Vagina (tissue), 2 donors: Measurements from ENCODE around the gene TMEM81. TPM values are rescaled to one million over a fixed set of nuclear protein-coding genes. Genes with fewer than 3 reads are reported as not detected.

Experiments used
- DNase-seq, 2 donors: peaks; one replicate each; pipeline ENCODE4 v3.0.0-alpha.2; 2017; ENCODE audit errors: extremely low spot score in 2 of 2
- H3K27ac ChIP-seq: fragments of 200-600 bp; sonication (generic); one replicate; pipeline ENCODE4 v1.5.1; 2019
- H3K27me3 ChIP-seq: fragments of 200-600 bp; sonication (generic); one replicate; pipeline ENCODE4 v1.5.1; 2019
- H3K36me3 ChIP-seq, 2 donors: fragments of 200-600 bp; sonication (generic); one replicate each; pipeline ENCODE4 v1.5.1; 2017 to 2019
- H3K4me1 ChIP-seq: fragments of 200-600 bp; sonication (generic); one replicate; pipeline ENCODE4 v1.5.1; 2019
- H3K4me3 ChIP-seq, 2 donors: fragments of 200-600 bp; sonication (generic); 1 replicate in 1 of 2; 2 replicates in 1 of 2; pipeline ENCODE4 v1.5.1; 2016 to 2019
- H3K9me3 ChIP-seq: fragments of 200-600 bp; sonication (generic); one replicate; pipeline ENCODE4 v1.5.1; 2019
- POLR2A ChIP-seq, 2 donors: fragments of 450-650 bp; IDR thresholded peaks; one replicate each; pipeline ENCODE4 v1.6.1; 2017; ENCODE audit warnings: antibody characterized with exemption in 2 of 2, mild to moderate bottlenecking in 2 of 2, moderate library complexity in 2 of 2
- POLR2AphosphoS5 ChIP-seq, 2 donors: sonication (generic); formaldehyde crosslinking; IDR thresholded peaks; one replicate each; pipeline ENCODE4 v1.9.0; 2017; ENCODE audit warnings: antibody characterized with exemption in 2 of 2, mild to moderate bottlenecking in 2 of 2, low read depth in 1 of 2; ENCODE audit not compliant: insufficient read depth in 1 of 2
- intact Hi-C: fragments of 100-400 bp; cut with DNase I; formaldehyde crosslinking; loops from one replicate; pipeline ENCODE4 v1.15.1; 2023
- total RNA-seq: library from RNA; depleted of rRNA; stranded (reverse); fragments of >200 nt; gene quantifications from one replicate; pipeline ENCODE4 v1.2.3, GENCODE V29; 2016
- TF ChIP-seq, protein P1 (sequence below), 3 experiments: fragments of 450-650 bp in 2 of 3; fragments of 200-600 bp in 1 of 3; sonication (generic) in 1 of 3; IDR thresholded peaks; one replicate each; pipeline ENCODE4 v1.5.1; 2017 to 2019; ENCODE audit warnings: antibody characterized with exemption in 3 of 3, mild to moderate bottlenecking in 2 of 3, moderate library complexity in 2 of 3

TMEM81 gene
- total RNA-seq, 1 donor from 2014 or later, result 3.9 TPM

DNA sequence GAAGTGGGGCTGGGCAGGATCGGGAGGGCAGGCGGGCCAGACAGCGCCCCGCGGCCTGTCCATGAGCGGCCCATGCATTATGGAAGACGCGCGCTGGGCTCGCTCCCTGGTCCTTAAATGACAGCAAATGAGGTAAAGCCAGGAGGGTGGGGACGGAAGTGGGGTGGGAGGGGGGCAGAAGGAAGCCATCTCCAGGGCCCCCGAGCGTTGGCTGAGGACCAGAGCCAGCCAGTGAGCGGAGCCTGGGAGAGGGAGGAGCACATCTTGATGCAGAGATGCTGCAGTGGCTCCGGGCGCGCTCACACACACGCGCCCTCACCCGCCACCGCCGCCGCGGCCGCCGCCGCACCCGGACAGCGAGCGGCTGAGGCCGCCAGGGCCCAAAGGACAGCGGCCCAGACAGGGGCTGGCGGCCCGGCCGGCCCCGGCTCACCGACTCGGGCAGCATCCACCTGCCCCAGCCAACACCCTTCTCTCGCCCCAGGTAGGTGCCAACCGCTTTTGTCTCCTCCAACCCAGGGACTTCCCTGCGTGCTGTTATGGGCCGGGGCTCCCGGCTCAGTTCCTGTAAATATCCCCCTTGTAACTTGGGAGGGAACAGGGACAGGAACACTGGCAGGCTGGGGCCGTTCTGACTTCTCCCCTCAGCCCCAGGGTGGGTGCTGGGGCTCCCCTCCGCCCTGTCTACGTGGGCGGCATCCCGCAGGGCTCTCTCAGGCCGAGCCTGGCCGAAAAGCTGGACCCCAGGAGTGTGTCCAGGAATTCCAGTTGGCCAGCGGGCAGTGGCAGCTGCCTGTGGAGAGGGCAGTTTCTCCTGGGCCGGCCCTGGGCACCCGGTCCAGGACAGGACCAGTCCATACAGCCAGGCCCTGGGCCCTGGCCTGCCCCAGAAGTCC is 41.1 kb downstream of the TMEM81 start, which contains the start of gene CNTN2:
TSS of gene CNTN2 (plus strand) at position 302 of the 896 bp plus-strand sequence. CDS start 9,974 bp downstream, outside the sequence.
- no peaks in the 10 kb centered on the region for H3K27me3 ChIP-seq
- no peak within 1 kb of the TSS for H3K27ac ChIP-seq
- no peak for DNase-seq
- TF ChIP-seq POLR2AphosphoS5 (IDR thresholded peaks at IDR 0.05; ENCODE audit: insufficient read depth in 1 of 2, low read depth in 1 of 2) (no peak), POLR2A (IDR thresholded peaks at IDR 0.05) (no peak)
- TF ChIP-seq, protein P1, sequence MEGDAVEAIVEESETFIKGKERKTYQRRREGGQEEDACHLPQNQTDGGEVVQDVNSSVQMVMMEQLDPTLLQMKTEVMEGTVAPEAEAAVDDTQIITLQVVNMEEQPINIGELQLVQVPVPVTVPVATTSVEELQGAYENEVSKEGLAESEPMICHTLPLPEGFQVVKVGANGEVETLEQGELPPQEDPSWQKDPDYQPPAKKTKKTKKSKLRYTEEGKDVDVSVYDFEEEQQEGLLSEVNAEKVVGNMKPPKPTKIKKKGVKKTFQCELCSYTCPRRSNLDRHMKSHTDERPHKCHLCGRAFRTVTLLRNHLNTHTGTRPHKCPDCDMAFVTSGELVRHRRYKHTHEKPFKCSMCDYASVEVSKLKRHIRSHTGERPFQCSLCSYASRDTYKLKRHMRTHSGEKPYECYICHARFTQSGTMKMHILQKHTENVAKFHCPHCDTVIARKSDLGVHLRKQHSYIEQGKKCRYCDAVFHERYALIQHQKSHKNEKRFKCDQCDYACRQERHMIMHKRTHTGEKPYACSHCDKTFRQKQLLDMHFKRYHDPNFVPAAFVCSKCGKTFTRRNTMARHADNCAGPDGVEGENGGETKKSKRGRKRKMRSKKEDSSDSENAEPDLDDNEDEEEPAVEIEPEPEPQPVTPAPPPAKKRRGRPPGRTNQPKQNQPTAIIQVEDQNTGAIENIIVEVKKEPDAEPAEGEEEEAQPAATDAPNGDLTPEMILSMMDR (IDR thresholded peaks at IDR 0.05), result no peak
- H3K9me3 ChIP-seq, result no peaks in the 10 kb centered on the region
- no peaks in the 10 kb centered on the region for H3K36me3 ChIP-seq
- intact Hi-C loops, result no loop called here
- no peaks in the 10 kb centered on the region for H3K4me1 ChIP-seq
- peak within 1 kb of the TSS; percentile 13 to 16 for H3K4me3 ChIP-seq

DNA sequence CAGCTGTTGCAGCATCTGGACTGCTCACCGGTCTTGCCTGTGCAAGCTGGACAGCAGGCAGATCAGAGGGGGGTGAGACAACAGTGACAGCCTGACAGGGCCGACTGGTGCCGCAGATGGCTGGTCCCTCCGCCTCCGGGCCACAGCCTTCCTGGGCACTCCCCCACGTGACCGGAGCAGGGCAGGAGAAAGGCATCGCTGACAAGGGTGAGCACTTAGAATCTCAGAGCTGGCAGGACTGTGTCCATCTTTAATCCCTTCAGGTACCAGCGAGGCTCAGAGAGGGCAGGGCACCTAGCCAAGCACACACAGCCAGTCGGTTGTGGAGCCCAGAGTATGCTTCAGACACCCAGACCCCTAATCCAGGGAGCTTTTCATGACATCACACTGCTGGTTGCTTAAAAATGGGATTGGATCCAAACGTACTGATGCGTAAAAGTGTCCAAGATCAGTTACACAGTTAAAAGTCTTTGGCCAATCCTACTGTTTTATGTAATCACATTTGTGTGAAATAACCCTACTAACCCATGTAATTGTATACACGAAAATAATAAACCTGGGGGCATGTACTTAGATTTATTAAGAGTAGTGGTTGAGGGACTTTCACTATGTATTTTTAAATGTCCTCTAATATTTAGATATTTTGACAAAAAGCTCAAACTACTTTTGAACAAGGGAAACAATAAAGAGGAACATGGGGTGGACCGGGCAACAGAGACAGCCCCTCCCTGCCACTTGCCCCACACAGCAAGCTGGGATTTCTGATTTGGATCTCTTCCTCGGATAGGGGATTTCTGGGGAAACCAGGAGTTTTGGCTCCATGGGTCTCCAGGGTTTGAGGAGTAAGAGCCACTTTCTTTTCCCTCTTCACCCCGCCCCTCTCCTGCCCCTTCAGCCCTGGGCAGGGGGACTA is 42.0 kb downstream of the TMEM81 start:
- Histone ChIP-seq H3K4me3 (no peak overlapping the region), H3K36me3 (no peaks in the 10 kb centered on the region), H3K27me3 (no peaks in the 10 kb centered on the region), H3K27ac (no peak overlapping the region), H3K9me3 (no peaks in the 10 kb centered on the region), H3K4me1 (no peaks in the 10 kb centered on the region)
- intact Hi-C loops, result no loop called here
- no peak for DNase-seq
- TF ChIP-seq, protein P1 (IDR thresholded peaks at IDR 0.05), result no peak
- TF ChIP-seq POLR2A (IDR thresholded peaks at IDR 0.05), result no peak
- no peak for TF ChIP-seq POLR2AphosphoS5 (IDR thresholded peaks at IDR 0.05; ENCODE audit: insufficient read depth in 1 of 2, low read depth in 1 of 2)

GRCh38 chr1:205041001-205041715 is 43.1 kb downstream of the TMEM81 start:
- Histone ChIP-seq H3K4me1 (no peaks in the 10 kb centered on the region), H3K4me3 (no peak overlapping the region), H3K27me3 (no peaks in the 10 kb centered on the region), H3K27ac (no peak overlapping the region), H3K36me3 (no peaks in the 10 kb centered on the region), H3K9me3 (no peaks in the 10 kb centered on the region)
- intact Hi-C loops, result no loop called here
- no peak for DNase-seq
- TF ChIP-seq POLR2AphosphoS5 (IDR thresholded peaks at IDR 0.05; ENCODE audit: insufficient read depth in 1 of 2, low read depth in 1 of 2), result no peak
- TF ChIP-seq, protein P1 (IDR thresholded peaks at IDR 0.05), result no peak
- no peak for TF ChIP-seq POLR2A (IDR thresholded peaks at IDR 0.05)

- no peak for DNase-seq
- TF ChIP-seq POLR2A (IDR thresholded peaks at IDR 0.05) (no peak), POLR2AphosphoS5 (IDR thresholded peaks at IDR 0.05; ENCODE audit: insufficient read depth in 1 of 2, low read depth in 1 of 2) (no peak)
- TF ChIP-seq, protein P1 (IDR thresholded peaks at IDR 0.05), result no peak
- intact Hi-C loops, result no loop called here
- Histone ChIP-seq H3K27me3 (no peaks in the 10 kb centered on the region), H3K9me3 (no peaks in the 10 kb centered on the region), H3K36me3 (no peaks in the 10 kb centered on the region), H3K4me1 (no peaks in the 10 kb centered on the region), H3K4me3 (no peak overlapping the region), H3K27ac (no peak overlapping the region)
Measured at GRCh38 chr1:205038132-205038786, 46.0 kb downstream of the TMEM81 start.
